GM06990 (cell line): Measurements from ENCODE around the gene OGA.

Source experiments
- DNase-seq: peaks from one replicate; pipeline ENCODE4 v3.0.0-alpha.2; 2011; ENCODE audit not compliant: insufficient read length; ENCODE audit errors: extremely low read depth
- H3K27me3 ChIP-seq: replicated peaks from 2 replicates; pipeline ENCODE4 v1.6.0; 2011; ENCODE audit warnings: low read length; ENCODE audit not compliant: control insufficient read depth, insufficient read depth
- H3K36me3 ChIP-seq: 2 replicates; pipeline ENCODE4 v1.5.1; 2011; ENCODE audit warnings: low read length; ENCODE audit not compliant: control insufficient read depth, insufficient read depth
- H3K4me3 ChIP-seq: replicated peaks from 2 replicates; pipeline ENCODE4 v1.5.1; 2011; ENCODE audit warnings: low read depth, mild to moderate bottlenecking, control low read depth, low read length
- TF ChIP-seq, protein P1 (sequence below): IDR thresholded peaks from 2 replicates; pipeline ENCODE4 v1.5.1; 2011; ENCODE audit warnings: low read length, control low read depth, mild to moderate bottlenecking, inconsistent platforms; ENCODE audit not compliant: insufficient read depth, poor library complexity, severe bottlenecking

Gene OGA

DNA sequence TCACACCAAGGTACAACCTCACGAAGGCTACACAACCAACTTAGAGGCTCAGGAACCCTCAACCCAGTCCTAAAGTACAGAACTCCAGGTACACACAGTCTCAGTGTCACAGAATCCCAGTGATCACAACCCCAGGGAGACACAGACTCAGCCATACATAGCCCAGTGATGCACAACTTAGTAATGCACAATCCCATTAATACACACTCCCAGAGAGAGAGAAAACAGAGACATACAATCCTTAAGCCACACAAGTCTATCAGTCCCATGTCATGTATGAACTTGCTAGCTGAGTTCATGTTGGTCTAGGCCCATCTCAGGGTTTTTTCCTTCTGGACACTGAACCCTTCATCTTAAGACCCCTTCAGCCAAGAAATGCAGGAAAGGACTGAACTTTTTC lies 20.8 kb upstream of the OGA start:
- no peak overlapping the region for H3K4me3 ChIP-seq

DNA sequence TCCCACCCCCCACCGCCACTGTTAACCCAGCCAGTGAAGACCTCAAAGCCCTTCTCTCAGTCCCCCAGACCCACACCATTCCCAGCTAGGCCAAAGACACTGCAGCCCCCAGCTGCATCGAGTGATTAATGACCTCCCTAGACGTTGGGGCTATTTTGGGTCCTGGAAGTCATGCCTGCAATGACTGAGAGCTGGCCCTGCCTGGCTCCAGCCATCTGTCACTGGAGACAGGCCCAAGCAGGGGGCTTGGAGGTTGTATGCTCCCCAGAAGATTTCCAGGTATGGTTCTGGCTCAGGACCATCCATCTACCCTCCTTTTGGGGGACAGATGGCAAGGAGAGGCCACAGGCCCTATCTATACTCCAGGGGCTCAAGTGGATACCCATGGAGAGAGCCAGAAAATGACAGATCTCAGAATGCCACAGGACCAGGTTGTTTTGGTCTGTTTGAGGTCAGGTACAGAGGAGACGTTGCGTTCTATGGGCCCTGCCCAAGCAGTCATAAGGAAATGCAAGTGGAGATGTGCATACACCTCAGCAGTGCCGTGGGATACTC lies 20.2 kb upstream of the OGA start:
- Histone ChIP-seq H3K36me3 (no peaks in the 10 kb centered on the region), H3K27me3 (no peaks in the 10 kb centered on the region), H3K4me3 (no peak overlapping the region)
- no peak for DNase-seq
- TF ChIP-seq, protein P1, sequence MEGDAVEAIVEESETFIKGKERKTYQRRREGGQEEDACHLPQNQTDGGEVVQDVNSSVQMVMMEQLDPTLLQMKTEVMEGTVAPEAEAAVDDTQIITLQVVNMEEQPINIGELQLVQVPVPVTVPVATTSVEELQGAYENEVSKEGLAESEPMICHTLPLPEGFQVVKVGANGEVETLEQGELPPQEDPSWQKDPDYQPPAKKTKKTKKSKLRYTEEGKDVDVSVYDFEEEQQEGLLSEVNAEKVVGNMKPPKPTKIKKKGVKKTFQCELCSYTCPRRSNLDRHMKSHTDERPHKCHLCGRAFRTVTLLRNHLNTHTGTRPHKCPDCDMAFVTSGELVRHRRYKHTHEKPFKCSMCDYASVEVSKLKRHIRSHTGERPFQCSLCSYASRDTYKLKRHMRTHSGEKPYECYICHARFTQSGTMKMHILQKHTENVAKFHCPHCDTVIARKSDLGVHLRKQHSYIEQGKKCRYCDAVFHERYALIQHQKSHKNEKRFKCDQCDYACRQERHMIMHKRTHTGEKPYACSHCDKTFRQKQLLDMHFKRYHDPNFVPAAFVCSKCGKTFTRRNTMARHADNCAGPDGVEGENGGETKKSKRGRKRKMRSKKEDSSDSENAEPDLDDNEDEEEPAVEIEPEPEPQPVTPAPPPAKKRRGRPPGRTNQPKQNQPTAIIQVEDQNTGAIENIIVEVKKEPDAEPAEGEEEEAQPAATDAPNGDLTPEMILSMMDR, result no peak

More for the DNA sequence above, 20.8 kb upstream of the OGA start:
- TF ChIP-seq, protein P1, result no peak
- DNase-seq, result no peak
- H3K36me3 ChIP-seq, result no peaks in the 10 kb centered on the region
- H3K27me3 ChIP-seq, result no peaks in the 10 kb centered on the region

DNA sequence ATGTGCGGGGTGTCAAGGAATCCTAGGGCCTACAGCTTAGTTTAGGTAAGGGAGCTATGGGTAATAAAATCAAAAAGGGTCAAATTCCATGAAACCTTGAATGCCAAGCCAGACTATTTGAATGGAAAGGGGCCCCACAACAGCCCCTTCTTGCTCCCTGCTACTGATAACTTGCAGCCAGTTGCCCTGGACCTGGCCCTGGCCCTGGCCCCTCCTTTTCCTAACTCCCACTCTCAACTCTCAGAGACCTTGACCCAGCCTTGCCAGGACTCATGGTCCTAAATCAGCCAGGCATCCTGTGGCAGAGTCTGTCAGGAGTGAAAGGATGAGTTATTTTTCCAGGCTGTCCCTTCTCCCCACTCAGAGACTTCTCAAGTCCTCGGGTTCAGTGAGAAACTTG lies 19.5 kb upstream of the OGA start:
- DNase-seq, result no peak
- H3K36me3 ChIP-seq, result no peaks in the 10 kb centered on the region
- H3K4me3 ChIP-seq, result no peak overlapping the region
- TF ChIP-seq, protein P1, result no peak
- H3K27me3 ChIP-seq, result no peaks in the 10 kb centered on the region

DNA sequence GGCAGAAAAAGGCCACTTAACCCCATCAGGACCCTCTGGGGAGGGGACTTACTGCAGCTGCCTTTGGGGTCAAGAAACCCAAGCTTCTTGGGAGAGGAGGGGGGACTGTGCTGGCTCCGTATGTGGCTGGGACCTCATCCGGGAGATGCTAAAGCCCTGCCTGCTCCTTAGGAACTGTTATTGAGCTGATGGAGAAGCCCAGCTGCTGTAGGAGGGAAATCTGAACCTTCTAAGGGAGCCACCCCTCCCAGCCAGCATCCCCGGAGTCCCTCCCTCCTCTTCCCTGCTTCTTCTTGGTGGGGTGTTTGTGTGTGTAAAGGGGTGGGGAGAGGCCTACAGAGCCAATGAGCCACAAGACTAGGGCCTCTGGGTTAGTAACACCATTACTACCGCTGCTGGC lies 17.1 kb upstream of the OGA start:
- Histone ChIP-seq H3K4me3 (no peak overlapping the region), H3K36me3 (no peaks in the 10 kb centered on the region), H3K27me3 (no peaks in the 10 kb centered on the region)
- no peak for DNase-seq
- TF ChIP-seq, protein P1, result no peak

DNA sequence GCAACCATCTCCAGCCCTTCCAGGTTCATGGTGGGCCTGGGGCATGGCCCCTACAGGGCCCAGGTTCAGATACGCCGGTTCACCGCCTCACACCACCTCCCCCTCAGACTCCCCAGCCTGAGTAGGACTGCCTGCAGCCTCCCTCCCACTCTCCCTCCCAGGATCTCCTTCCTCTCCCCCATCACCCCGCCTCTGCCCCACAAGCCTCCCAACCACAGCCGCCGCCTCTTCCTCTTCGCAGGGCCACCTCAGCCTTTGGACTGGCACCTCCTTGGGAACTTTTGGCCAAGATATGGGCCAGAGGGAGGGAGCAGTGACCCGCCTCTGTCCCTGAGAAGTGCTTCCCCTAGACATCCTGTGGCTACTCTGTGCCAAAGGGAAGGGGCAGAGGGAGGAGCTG lies 16.1 kb upstream of the OGA start:
- TF ChIP-seq, protein P1, result no peak
- Histone ChIP-seq H3K36me3 (no peaks in the 10 kb centered on the region), H3K4me3 (no peak overlapping the region), H3K27me3 (no peaks in the 10 kb centered on the region)
- DNase-seq, result no peak

DNA sequence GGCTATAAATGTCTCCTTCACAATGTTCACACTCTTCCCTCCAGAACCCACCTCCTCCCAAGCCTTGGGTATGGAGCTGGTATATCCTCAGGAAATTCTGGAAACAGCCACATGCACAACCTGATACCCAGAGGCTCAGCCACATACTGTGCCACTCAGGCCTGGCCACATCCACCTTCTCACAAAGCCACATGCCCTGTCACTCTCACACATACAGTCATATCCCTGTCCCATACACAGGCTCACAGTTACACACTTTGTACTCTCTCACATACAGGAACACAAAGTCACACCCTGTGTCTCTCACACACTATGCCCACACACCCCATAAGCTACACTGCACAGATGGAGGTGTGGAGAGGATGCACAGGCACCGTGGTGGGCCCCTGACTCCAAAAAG lies 15.2 kb upstream of the OGA start:
- Histone ChIP-seq H3K36me3 (no peaks in the 10 kb centered on the region), H3K27me3 (no peaks in the 10 kb centered on the region), H3K4me3 (no peak overlapping the region)
- DNase-seq, result no peak
- TF ChIP-seq, protein P1, result no peak
